K562 (cell line): Measurements from ENCODE around the gene CRK. TPM values are rescaled to one million over a fixed set of nuclear protein-coding genes. Genes with fewer than 3 reads are reported as not detected.

ENCODE experiments used
- ATAC-seq: fragments of 200-7000 bp; cut with Tn5 transposase; 3 replicates; pipeline ENCODE4 v1.9.1; 2020; ENCODE audit warnings: moderate library complexity
- BruUV-seq: library from RNA; stranded (reverse); fragments of 400-500 nt; replicated peaks from 2 replicates; lab custom pipeline; 2021; lab: Mats Ljungman, UMichigan
- CTCF ChIA-PET: fragments of 300-600 bp; formaldehyde crosslinking; extraction: SDS; loops from one replicate; lab custom pipeline; 2021; ENCODE audit warnings: low intra/inter-chr PET ratio; lab: Yijun Ruan, JAX
- POLR2A ChIA-PET: fragments of 300-600, 350-650 bp; sonication (Branson Sonifier 250); formaldehyde crosslinking; extraction: SDS; loops from one replicate; lab custom pipeline; 2021; ENCODE audit warnings: antibody characterized with exemption, inconsistent platforms; lab: Yijun Ruan, JAX
- DNase-seq, 4 experiments: peaks; one replicate each; pipeline versions ENCODE4 v3.0.0 to v3.0.0-alpha.2; 2011 to 2018; ENCODE audit warnings: low spot score in 3 of 4, mixed read lengths in 3 of 4; ENCODE audit errors: extremely low read depth in 1 of 4
- FAIRE-seq: peaks from 2 replicates; lab custom pipeline; 2011; peaks lifted over from hg19 to GRCh38; lab: Jason Lieb, UNC
- H2AFZ ChIP-seq: 2 replicates; pipeline ENCODE4 v1.6.0; 2011; ENCODE audit warnings: low read depth, low read length, control low read depth, inconsistent platforms
- H3K27ac ChIP-seq: fragments of 200-600 bp; 3 replicates; pipeline ENCODE4 v1.8.0; 2011; ENCODE audit warnings: low read depth, mild to moderate bottlenecking, control low read depth, inconsistent platforms, low read length, moderate library complexity, mixed read lengths; ENCODE audit errors: extremely low read depth
- H3K27me3 ChIP-seq, 2 experiments: fragments of 300-600 bp in 1 of 2; 2 replicates in 1 of 2; 3 replicates in 1 of 2; pipeline versions ENCODE4 v1.6.0 to v1.8.0; 2011; ENCODE audit warnings: inconsistent platforms in 2 of 2, low read length in 2 of 2, mild to moderate bottlenecking in 1 of 2, mixed read lengths in 1 of 2, moderate library complexity in 1 of 2; ENCODE audit not compliant: control insufficient read depth in 2 of 2, insufficient read depth in 2 of 2
- H3K36me3 ChIP-seq: fragments of 300-600 bp; 3 replicates; pipeline ENCODE4 v1.8.0; 2011; ENCODE audit warnings: mild to moderate bottlenecking, low read length, inconsistent platforms; ENCODE audit not compliant: control insufficient read depth, insufficient read depth
- H3K4me1 ChIP-seq, 2 experiments: fragments of 200-600 bp in 1 of 2; replicated peaks in 1 of 2; 2 replicates in 1 of 2; 3 replicates in 1 of 2; pipeline versions ENCODE4 v1.5.1 to v1.8.0; 2011; ENCODE audit warnings: inconsistent platforms in 2 of 2, low read length in 2 of 2, mild to moderate bottlenecking in 1 of 2, mixed read lengths in 1 of 2, moderate library complexity in 1 of 2; ENCODE audit not compliant: control insufficient read depth in 2 of 2, insufficient read depth in 2 of 2
- H3K4me2 ChIP-seq: 2 replicates; pipeline ENCODE4 v1.6.1; 2011; ENCODE audit warnings: low read length, control low read depth, inconsistent platforms, mixed read lengths; ENCODE audit not compliant: insufficient read depth
- H3K4me3 ChIP-seq: fragments of 200-600 bp; sonication (generic), shearing (Covaris generic); 2 replicates; pipeline ENCODE4 v1.5.1; 2016; ENCODE audit warnings: control low read depth, inconsistent platforms
- H3K79me2 ChIP-seq: fragments of 200-600 bp; 3 replicates; pipeline ENCODE4 v1.8.0; 2011; ENCODE audit warnings: low read length, inconsistent platforms; ENCODE audit not compliant: control insufficient read depth, insufficient read depth
- H3K9ac ChIP-seq, 2 experiments: 2 replicates each; pipeline versions ENCODE4 v1.6.0 to v1.6.1; 2011; ENCODE audit warnings: low read depth in 2 of 2, low read length in 2 of 2, control low read depth in 1 of 2, inconsistent platforms in 1 of 2, mild to moderate bottlenecking in 1 of 2, mixed read lengths in 1 of 2; ENCODE audit not compliant: insufficient read depth in 1 of 2
- H3K9me1 ChIP-seq: one replicate; pipeline ENCODE4 v1.6.0; 2011; ENCODE audit warnings: inconsistent platforms, mild to moderate bottlenecking, low read length, moderate library complexity; ENCODE audit not compliant: control insufficient read depth, insufficient read depth
- H3K9me3 ChIP-seq: replicated peaks from 2 replicates; pipeline ENCODE4 v1.5.1; 2011; ENCODE audit warnings: low read depth, low read length, inconsistent platforms; ENCODE audit not compliant: control insufficient read depth, insufficient read depth
- H4K20me1 ChIP-seq: replicated peaks from 2 replicates; pipeline ENCODE4 v1.6.1; 2011; ENCODE audit warnings: low read length, inconsistent platforms, mixed read lengths; ENCODE audit not compliant: control insufficient read depth, insufficient read depth
- CAMTA2 ChIP-seq: fragments of 250-450 bp; sonication (Bioruptor Pico); conservative IDR thresholded peaks from 2 replicates; pipeline ENCODE4 v1.5.1; 2022
- POLR2G ChIP-seq: fragments of 200-400 bp; formaldehyde crosslinking; IDR thresholded peaks from 2 replicates; pipeline ENCODE4 v1.6.1; 2017; ENCODE audit warnings: low read depth, mild to moderate bottlenecking, antibody characterized with exemption, low read length, moderate library complexity
- THRA ChIP-seq: fragments of 450-650 bp; IDR thresholded peaks from 2 replicates; pipeline ENCODE4 v1.6.1; 2017; ENCODE audit warnings: mild to moderate bottlenecking, moderate library complexity
- WGBS: fragments of 100-300 bp; shearing (Covaris generic); methylation state at CpG from one replicate; pipeline ENCODE4 v1.1.6; 2016; ENCODE audit warnings: low coverage, mixed read lengths; ENCODE audit not compliant: insufficient coverage; ENCODE audit errors: missing lambda C conversion rate; 5-methylcytosine and 5-hydroxymethylcytosine counted together
- in situ Hi-C: fragments of 300-500 bp; cut with MboI; formaldehyde crosslinking; loops from 4 replicates; pipeline ENCODE4 v1.15.0; 2018; ENCODE audit warnings: inconsistent platforms, mixed read lengths
- intact Hi-C: fragments of 100-400 bp; cut with micrococcal nuclease; formaldehyde crosslinking; loops from 2 replicates; pipeline ENCODE4 v1.14.2; 2022
- polyA plus RNA-seq, 8 experiments: library from polyadenylated mRNA; depleted of rRNA in 4 of 8; stranded (reverse) in 5 of 8; unstranded in 3 of 8; fragments of >200 nt; fragmentation: Nextera tagmentation in 2 of 8; fragmentation: Illumina TruSeq in 1 of 8; extraction: Ambion mirVana in 2 of 8; extraction: Trizol in 1 of 8; gene quantifications; 2 replicates each; pipeline versions ENCODE4 v1.2.1 to v1.2.3, GENCODE V29; 2011 to 2014; ENCODE audit warnings: inconsistent platforms in 1 of 8, missing spikeins in 1 of 8
- total RNA-seq, 7 experiments: library from RNA; depleted of rRNA in 6 of 7; stranded (reverse); fragments of >200 nt in 6 of 7; fragmentation: Illumina TruSeq in 2 of 7; extraction: Trizol in 2 of 7; gene quantifications; 2 replicates each; pipeline versions ENCODE4 v1.2.1 to v1.2.3, GENCODE V29; 2011 to 2021; ENCODE audit warnings: low replicate concordance in 1 of 7

Gene CRK
- total and polyA plus RNA-seq, 9 of the 15 experiments (the other 6 are each of a cell fraction or from before 2014, with no cell fraction given): 13.1 to 40.2 (median 26.1) TPM

GRCh38 chr17:1467258-1467657 lies 11.2 kb upstream of the CRK start:
- DNase-seq (no peak), ATAC-seq (no peak), FAIRE-seq (no peak)
- Histone ChIP-seq H3K9ac (no peak overlapping the region), H3K27ac (no peak overlapping the region), H3K36me3 (peaks cover 35% of the 10 kb centered on the region; the same call in 2 of the 3 replicates), H3K9me3 (no peaks in the 10 kb centered on the region), H3K4me1 (peaks cover 8 to 26% of the 10 kb centered on the region in 2 experiments; a peak in 3 of 5 replicates), H3K4me3 (no peak overlapping the region), H3K9me1 (no peaks in the 10 kb centered on the region), H3K4me2 (no peak overlapping the region), H4K20me1 (no peaks in the 10 kb centered on the region), H3K27me3 (no peaks in the 10 kb centered on the region), H3K79me2 (no peaks in the 10 kb centered on the region), H2AFZ (no peak overlapping the region)
- POLR2A ChIA-PET: no interaction called here
- no TSS peak for BruUV-seq
- no peak for TF ChIP-seq THRA
- in situ Hi-C loops: no loop called here
- CTCF ChIA-PET: no interaction called here
- WGBS: no CpG with 5 or more reads among the region's 16 CpGs
- intact Hi-C loops: no loop called here

- CTCF ChIA-PET: no interaction called here
- Histone ChIP-seq H3K4me3 (no peak overlapping the region), H3K79me2 (no peaks in the 10 kb centered on the region), H3K27me3 (no peaks in the 10 kb centered on the region), H3K9ac (no peak overlapping the region), H4K20me1 (no peaks in the 10 kb centered on the region), H3K27ac (no peak overlapping the region), H3K9me1 (no peaks in the 10 kb centered on the region), H3K36me3 (peaks cover 19% of the 10 kb centered on the region; the same call in 2 of the 3 replicates), H3K9me3 (no peaks in the 10 kb centered on the region), H3K4me2 (no peak overlapping the region), H2AFZ (no peak overlapping the region), H3K4me1 (peaks cover 8 to 26% of the 10 kb centered on the region in 2 experiments; a peak in 3 of 5 replicates)
- FAIRE-seq (no peak), DNase-seq (no peak), ATAC-seq (no peak)
- BruUV-seq: no TSS peak
- POLR2A ChIA-PET: interaction anchor here (1.1 kb wide), 1 partner anchor 16 kb away, joined by 3 read pairs; no protein-coding TSS in a partner anchor
- WGBS: 96% methylated on average over 4 of the region's 8 CpGs
- TF ChIP-seq CAMTA2 (CRISPR knock-in tag): no peak
- peak; percentile 34; the same call in 1 of the 2 replicates for TF ChIP-seq POLR2G
- intact Hi-C loops (no loop called here), in situ Hi-C loops (no loop called here)
These were observed 8.2 kb upstream of the CRK start for GRCh38 chr17:1464186-1464585.
